GM12801 (cell line): ENCODE results near the gene NOP56.

Source experiments
- CTCF ChIP-seq: IDR thresholded peaks from one replicate; pipeline ENCODE4 v1.5.1; 2011; ENCODE audit warnings: control low read depth; ENCODE audit not compliant: insufficient read length; ENCODE audit errors: extremely low read depth

The NOP56 gene

GRCh38 chr20:2694519-2694918 is 42.1 kb downstream of the NOP56 start:
- no peak for TF ChIP-seq CTCF

- no peak for TF ChIP-seq CTCF
Measured at GRCh38 chr20:2695206-2695983, 43.0 kb downstream of the NOP56 start.

- no peak for TF ChIP-seq CTCF
Measured at GRCh38 chr20:2696646-2697045, 44.2 kb downstream of the NOP56 start.

- no peak for TF ChIP-seq CTCF
Measured at GRCh38 chr20:2697768-2698167, 45.3 kb downstream of the NOP56 start.

- TF ChIP-seq CTCF: no peak
Measured at GRCh38 chr20:2698186-2698817, 45.9 kb downstream of the NOP56 start.

GRCh38 chr20:2698912-2699311 is 46.5 kb downstream of the NOP56 start:
- TF ChIP-seq CTCF: no peak

GRCh38 chr20:2699775-2700413 is 47.5 kb downstream of the NOP56 start:
- no peak for TF ChIP-seq CTCF
